ENCODE measurements around the gene FEZF1.

The FEZF1 gene

GRCh38 chr7:122273117-122273516 lies 31.4 kb downstream of the FEZF1 start:
- no peak overlapping the region for H3K4me3 ChIP-seq (replicated peaks; ENCODE audit: insufficient read depth, low read length)
- H3K27me3 ChIP-seq (ENCODE audit: insufficient read depth, poor library complexity, severe bottlenecking) = no peaks in the 10 kb centered on the region
- no peak for DNase-seq (ENCODE audit: low read depth in 1 of 2, low spot score in 1 of 2)
- H3K27ac ChIP-seq (replicated peaks) = no peak overlapping the region
- TF ChIP-seq GABPA (IDR thresholded peaks at IDR 0.05; ENCODE audit: low read depth) (no peak), POLR2AphosphoS5 (IDR thresholded peaks at IDR 0.05; ENCODE audit: low read depth) (no peak), SPI1 (IDR thresholded peaks at IDR 0.05; ENCODE audit: borderline replicate concordance, low read depth) (no peak)
- TF ChIP-seq, protein P1, sequence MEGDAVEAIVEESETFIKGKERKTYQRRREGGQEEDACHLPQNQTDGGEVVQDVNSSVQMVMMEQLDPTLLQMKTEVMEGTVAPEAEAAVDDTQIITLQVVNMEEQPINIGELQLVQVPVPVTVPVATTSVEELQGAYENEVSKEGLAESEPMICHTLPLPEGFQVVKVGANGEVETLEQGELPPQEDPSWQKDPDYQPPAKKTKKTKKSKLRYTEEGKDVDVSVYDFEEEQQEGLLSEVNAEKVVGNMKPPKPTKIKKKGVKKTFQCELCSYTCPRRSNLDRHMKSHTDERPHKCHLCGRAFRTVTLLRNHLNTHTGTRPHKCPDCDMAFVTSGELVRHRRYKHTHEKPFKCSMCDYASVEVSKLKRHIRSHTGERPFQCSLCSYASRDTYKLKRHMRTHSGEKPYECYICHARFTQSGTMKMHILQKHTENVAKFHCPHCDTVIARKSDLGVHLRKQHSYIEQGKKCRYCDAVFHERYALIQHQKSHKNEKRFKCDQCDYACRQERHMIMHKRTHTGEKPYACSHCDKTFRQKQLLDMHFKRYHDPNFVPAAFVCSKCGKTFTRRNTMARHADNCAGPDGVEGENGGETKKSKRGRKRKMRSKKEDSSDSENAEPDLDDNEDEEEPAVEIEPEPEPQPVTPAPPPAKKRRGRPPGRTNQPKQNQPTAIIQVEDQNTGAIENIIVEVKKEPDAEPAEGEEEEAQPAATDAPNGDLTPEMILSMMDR (IDR thresholded peaks at IDR 0.05; ENCODE audit: insufficient read depth, low read length) = no peak
- TF ChIP-seq, protein P2, sequence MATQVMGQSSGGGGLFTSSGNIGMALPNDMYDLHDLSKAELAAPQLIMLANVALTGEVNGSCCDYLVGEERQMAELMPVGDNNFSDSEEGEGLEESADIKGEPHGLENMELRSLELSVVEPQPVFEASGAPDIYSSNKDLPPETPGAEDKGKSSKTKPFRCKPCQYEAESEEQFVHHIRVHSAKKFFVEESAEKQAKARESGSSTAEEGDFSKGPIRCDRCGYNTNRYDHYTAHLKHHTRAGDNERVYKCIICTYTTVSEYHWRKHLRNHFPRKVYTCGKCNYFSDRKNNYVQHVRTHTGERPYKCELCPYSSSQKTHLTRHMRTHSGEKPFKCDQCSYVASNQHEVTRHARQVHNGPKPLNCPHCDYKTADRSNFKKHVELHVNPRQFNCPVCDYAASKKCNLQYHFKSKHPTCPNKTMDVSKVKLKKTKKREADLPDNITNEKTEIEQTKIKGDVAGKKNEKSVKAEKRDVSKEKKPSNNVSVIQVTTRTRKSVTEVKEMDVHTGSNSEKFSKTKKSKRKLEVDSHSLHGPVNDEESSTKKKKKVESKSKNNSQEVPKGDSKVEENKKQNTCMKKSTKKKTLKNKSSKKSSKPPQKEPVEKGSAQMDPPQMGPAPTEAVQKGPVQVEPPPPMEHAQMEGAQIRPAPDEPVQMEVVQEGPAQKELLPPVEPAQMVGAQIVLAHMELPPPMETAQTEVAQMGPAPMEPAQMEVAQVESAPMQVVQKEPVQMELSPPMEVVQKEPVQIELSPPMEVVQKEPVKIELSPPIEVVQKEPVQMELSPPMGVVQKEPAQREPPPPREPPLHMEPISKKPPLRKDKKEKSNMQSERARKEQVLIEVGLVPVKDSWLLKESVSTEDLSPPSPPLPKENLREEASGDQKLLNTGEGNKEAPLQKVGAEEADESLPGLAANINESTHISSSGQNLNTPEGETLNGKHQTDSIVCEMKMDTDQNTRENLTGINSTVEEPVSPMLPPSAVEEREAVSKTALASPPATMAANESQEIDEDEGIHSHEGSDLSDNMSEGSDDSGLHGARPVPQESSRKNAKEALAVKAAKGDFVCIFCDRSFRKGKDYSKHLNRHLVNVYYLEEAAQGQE (IDR thresholded peaks at IDR 0.05; ENCODE audit: insufficient replicate concordance, low read depth) = no peak

GRCh38 chr7:122269241-122269640 lies 35.3 kb downstream of the FEZF1 start:
- Histone ChIP-seq H3K27ac (replicated peaks) (no peak overlapping the region), H3K4me3 (replicated peaks; ENCODE audit: insufficient read depth, low read length) (no peak overlapping the region), H3K27me3 (ENCODE audit: insufficient read depth, poor library complexity, severe bottlenecking) (no peaks in the 10 kb centered on the region)
- TF ChIP-seq SPI1 (IDR thresholded peaks at IDR 0.05; ENCODE audit: borderline replicate concordance, low read depth) (no peak), GABPA (IDR thresholded peaks at IDR 0.05; ENCODE audit: low read depth) (no peak)
- DNase-seq (ENCODE audit: low read depth in 1 of 2, low spot score in 1 of 2) = no peak

GRCh38 chr7:122268101-122268500 lies 36.4 kb downstream of the FEZF1 start:
- H3K4me3 ChIP-seq (replicated peaks; ENCODE audit: insufficient read depth, low read length) = no peak overlapping the region
- no peak overlapping the region for H3K27ac ChIP-seq (replicated peaks)
- TF ChIP-seq POLR2AphosphoS5 (IDR thresholded peaks at IDR 0.05; ENCODE audit: low read depth) = no peak
- TF ChIP-seq, protein P1 (IDR thresholded peaks at IDR 0.05; ENCODE audit: insufficient read depth, low read length) = no peak
- no peak for TF ChIP-seq GABPA (IDR thresholded peaks at IDR 0.05; ENCODE audit: low read depth)
- no peak for TF ChIP-seq SPI1 (IDR thresholded peaks at IDR 0.05; ENCODE audit: borderline replicate concordance, low read depth)
- TF ChIP-seq, protein P2 (IDR thresholded peaks at IDR 0.05; ENCODE audit: insufficient replicate concordance, low read depth) = no peak
- no peak for DNase-seq (ENCODE audit: low read depth in 1 of 2, low spot score in 1 of 2)
- H3K27me3 ChIP-seq (ENCODE audit: insufficient read depth, poor library complexity, severe bottlenecking) = no peaks in the 10 kb centered on the region

DNA sequence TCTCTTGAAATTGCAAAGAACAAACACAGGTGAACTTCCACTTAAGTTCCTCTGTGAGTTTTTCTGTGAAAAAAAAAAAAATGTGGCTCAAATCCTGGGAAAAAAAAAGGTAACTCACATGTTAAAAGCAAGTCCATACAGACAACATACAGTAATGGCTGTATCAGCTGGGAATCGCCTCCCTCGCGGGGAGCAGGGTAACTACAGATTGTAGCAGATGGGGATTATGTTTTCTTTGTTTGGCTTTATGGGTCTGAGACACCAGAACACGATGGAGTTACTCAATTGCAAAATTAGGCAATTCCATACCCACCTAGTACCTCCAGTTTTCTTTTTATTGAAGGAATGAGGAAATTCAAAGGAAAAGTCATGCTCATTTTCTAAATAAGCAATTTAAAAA lies 42.3 kb downstream of the FEZF1 start:
- Histone ChIP-seq H3K4me3 (replicated peaks; ENCODE audit: insufficient read depth, low read length) (no peak overlapping the region), H3K27ac (replicated peaks) (no peak overlapping the region), H3K27me3 (ENCODE audit: insufficient read depth, poor library complexity, severe bottlenecking) (no peaks in the 10 kb centered on the region)
- TF ChIP-seq GABPA (IDR thresholded peaks at IDR 0.05; ENCODE audit: low read depth) = no peak
- TF ChIP-seq, protein P1 (IDR thresholded peaks at IDR 0.05; ENCODE audit: insufficient read depth, low read length) = no peak
- TF ChIP-seq POLR2AphosphoS5 (IDR thresholded peaks at IDR 0.05; ENCODE audit: low read depth) = no peak
- no peak for TF ChIP-seq SPI1 (IDR thresholded peaks at IDR 0.05; ENCODE audit: borderline replicate concordance, low read depth)
- TF ChIP-seq, protein P2 (IDR thresholded peaks at IDR 0.05; ENCODE audit: insufficient replicate concordance, low read depth) = no peak
- DNase-seq (ENCODE audit: low read depth in 1 of 2, low spot score in 1 of 2) = no peak
